ENCODE data around the gene ZFYVE26.

Gene ZFYVE26

GRCh38 chr14:67831113-67831512 lies 14.7 kb upstream of the ZFYVE26 start:
- no peak for TF ChIP-seq GATA2 (IDR thresholded peaks at IDR 0.05; ENCODE audit: low read depth, low read length)
- no peak for TF ChIP-seq GATA3 (IDR thresholded peaks at IDR 0.05; ENCODE audit: low read depth, low read length)

- no peak for TF ChIP-seq GATA3 (IDR thresholded peaks at IDR 0.05; ENCODE audit: low read depth, low read length)
- no peak for TF ChIP-seq GATA2 (IDR thresholded peaks at IDR 0.05; ENCODE audit: low read depth, low read length)
Measured at GRCh38 chr14:67821121-67821520, 4.7 kb upstream of the ZFYVE26 start.

GRCh38 chr14:67820428-67820971 lies 4.1 kb upstream of the ZFYVE26 start:
- TF ChIP-seq GATA2 (IDR thresholded peaks at IDR 0.05; ENCODE audit: low read depth, low read length) (no peak), GATA3 (IDR thresholded peaks at IDR 0.05; ENCODE audit: low read depth, low read length) (no peak)

- no peak for TF ChIP-seq GATA3 (IDR thresholded peaks at IDR 0.05; ENCODE audit: low read depth, low read length)
- TF ChIP-seq GATA2 (IDR thresholded peaks at IDR 0.05; ENCODE audit: low read depth, low read length), result no peak
Measured at GRCh38 chr14:67819563-67820421, 3.4 kb upstream of the ZFYVE26 start, which contains the start of gene RAD51B. Gene RAD51B (plus strand): TSS chr14:67819779.

- no peak for TF ChIP-seq GATA3 (IDR thresholded peaks at IDR 0.05; ENCODE audit: low read depth, low read length)
- no peak for TF ChIP-seq GATA2 (IDR thresholded peaks at IDR 0.05; ENCODE audit: low read depth, low read length)
Measured at GRCh38 chr14:67817750-67818438, 1.5 kb upstream of the ZFYVE26 start.

- no peak for TF ChIP-seq GATA3 (IDR thresholded peaks at IDR 0.05; ENCODE audit: low read depth, low read length)
- TF ChIP-seq GATA2 (IDR thresholded peaks at IDR 0.05; ENCODE audit: low read depth, low read length), result no peak
Measured at GRCh38 chr14:67815573-67816225, 691 bp downstream of the ZFYVE26 start.

GRCh38 chr14:67814821-67815220 lies 1.6 kb downstream of the ZFYVE26 start:
- TF ChIP-seq GATA2 (IDR thresholded peaks at IDR 0.05; ENCODE audit: low read depth, low read length) (no peak), GATA3 (IDR thresholded peaks at IDR 0.05; ENCODE audit: low read depth, low read length) (no peak)

- TF ChIP-seq GATA2 (IDR thresholded peaks at IDR 0.05; ENCODE audit: low read depth, low read length) (no peak), GATA3 (IDR thresholded peaks at IDR 0.05; ENCODE audit: low read depth, low read length) (no peak)
Measured at GRCh38 chr14:67806246-67806645, 10.1 kb downstream of the ZFYVE26 start.

- TF ChIP-seq GATA3 (IDR thresholded peaks at IDR 0.05; ENCODE audit: low read depth, low read length) (no peak), GATA2 (IDR thresholded peaks at IDR 0.05; ENCODE audit: low read depth, low read length) (no peak)
Measured at GRCh38 chr14:67800743-67801142, 15.6 kb downstream of the ZFYVE26 start.

- TF ChIP-seq GATA2 (IDR thresholded peaks at IDR 0.05; ENCODE audit: low read depth, low read length) (no peak), GATA3 (IDR thresholded peaks at IDR 0.05; ENCODE audit: low read depth, low read length) (no peak)
Measured at GRCh38 chr14:67798731-67799130, 17.7 kb downstream of the ZFYVE26 start.

GRCh38 chr14:67787673-67788072 lies 28.7 kb downstream of the ZFYVE26 start:
- TF ChIP-seq GATA2 (IDR thresholded peaks at IDR 0.05; ENCODE audit: low read depth, low read length) (no peak), GATA3 (IDR thresholded peaks at IDR 0.05; ENCODE audit: low read depth, low read length) (no peak)

- no peak for TF ChIP-seq GATA2 (IDR thresholded peaks at IDR 0.05; ENCODE audit: low read depth, low read length)
- TF ChIP-seq GATA3 (IDR thresholded peaks at IDR 0.05; ENCODE audit: low read depth, low read length), result no peak
Measured at GRCh38 chr14:67785270-67786109, 30.9 kb downstream of the ZFYVE26 start.

GRCh38 chr14:67784244-67784823 lies 32.1 kb downstream of the ZFYVE26 start:
- TF ChIP-seq GATA2 (IDR thresholded peaks at IDR 0.05; ENCODE audit: low read depth, low read length), result no peak
- no peak for TF ChIP-seq GATA3 (IDR thresholded peaks at IDR 0.05; ENCODE audit: low read depth, low read length)

All from SH-SY5Y (cell line).